HepG2 (cell line): ENCODE measurements around the gene PNN. TPM values are rescaled to one million over a fixed set of nuclear protein-coding genes. Genes with fewer than 3 reads are reported as not detected.

Experiments used
- BRF2 ChIP-seq: sonication (generic); formaldehyde crosslinking; IDR thresholded peaks from 2 replicates; pipeline ENCODE4 v1.8.1; 2022; ENCODE audit warnings: mild to moderate bottlenecking, missing genetic modification reagents
- ETV5 ChIP-seq: IDR thresholded peaks from 2 replicates; pipeline ENCODE4 v1.6.1; 2018; ENCODE audit warnings: missing biosample characterization, missing genetic modification reagents, inconsistent platforms, borderline replicate concordance
- FOSL1 ChIP-seq: sonication (generic); formaldehyde crosslinking; IDR thresholded peaks from 2 replicates; pipeline ENCODE4 v1.9.0; 2021; ENCODE audit warnings: missing genetic modification reagents, borderline replicate concordance
- FOXC1 ChIP-seq: sonication (generic); formaldehyde crosslinking; IDR thresholded peaks from 2 replicates; pipeline ENCODE4 v1.8.0; 2022; ENCODE audit warnings: mild to moderate bottlenecking, missing genetic modification reagents, borderline replicate concordance
- GABPB1 ChIP-seq: IDR thresholded peaks from 2 replicates; pipeline ENCODE4 v1.6.1; 2016; ENCODE audit warnings: mild to moderate bottlenecking, missing genetic modification reagents, moderate library complexity, missing compliant biosample characterization
- KAT2B ChIP-seq: fragments of 150-350 bp; IDR thresholded peaks from 2 replicates; pipeline ENCODE4 v1.6.1; 2014; ENCODE audit warnings: low read depth, low read length, borderline replicate concordance
- LBX2 ChIP-seq: sonication (generic); formaldehyde crosslinking; IDR thresholded peaks from 2 replicates; pipeline ENCODE4 v1.5.0; 2020; ENCODE audit warnings: missing genetic modification reagents, mild to moderate bottlenecking, borderline replicate concordance
- MATR3 ChIP-seq: sonication (generic); formaldehyde crosslinking; IDR thresholded peaks from 2 replicates; pipeline ENCODE4 v1.4.0; 2020; ENCODE audit warnings: missing genetic modification reagents
- PLSCR1 ChIP-seq: sonication (generic); formaldehyde crosslinking; IDR thresholded peaks from 2 replicates; pipeline ENCODE4 v1.5.0; 2020; ENCODE audit warnings: missing genetic modification reagents, mild to moderate bottlenecking, borderline replicate concordance
- POLR2AphosphoS5 ChIP-seq: IDR thresholded peaks from 2 replicates; pipeline ENCODE4 v1.6.1; 2012; ENCODE audit warnings: low read depth, low read length
- PPARG ChIP-seq: conservative IDR thresholded peaks from 2 replicates; pipeline ENCODE4 v1.6.1; 2016; ENCODE audit warnings: missing biosample characterization, missing genetic modification reagents
- RBM22 ChIP-seq: fragments of 200-400 bp; formaldehyde crosslinking; optimal IDR thresholded peaks from 2 replicates; pipeline ENCODE3; 2017; ENCODE audit warnings: mild to moderate bottlenecking, low read length, moderate library complexity
- RELA ChIP-seq: sonication (generic); formaldehyde crosslinking; IDR thresholded peaks from 2 replicates; pipeline ENCODE4 v1.4.0; 2020; ENCODE audit warnings: missing genetic modification reagents
- RXRA ChIP-seq: sonication (generic); formaldehyde crosslinking; IDR thresholded peaks from 2 replicates; pipeline ENCODE4 v1.5.1; 2020; ENCODE audit warnings: missing genetic modification reagents
- SIX1 ChIP-seq: sonication (generic); formaldehyde crosslinking; IDR thresholded peaks from 2 replicates; pipeline ENCODE4 v1.4.0; 2020; ENCODE audit warnings: missing genetic modification reagents, borderline replicate concordance
- STAT6 ChIP-seq: sonication (generic); formaldehyde crosslinking; IDR thresholded peaks from 2 replicates; pipeline ENCODE4 v1.4.0; 2020; ENCODE audit warnings: missing genetic modification reagents, mild to moderate bottlenecking, borderline replicate concordance
- ZNF275 ChIP-seq: sonication (generic); formaldehyde crosslinking; IDR thresholded peaks from 2 replicates; pipeline ENCODE4 v1.8.0; 2022; ENCODE audit warnings: missing genetic modification reagents, mild to moderate bottlenecking, inconsistent platforms, borderline replicate concordance
- ZNF333 ChIP-seq: sonication (generic); formaldehyde crosslinking; IDR thresholded peaks from 2 replicates; pipeline ENCODE4 v1.4.0; 2020; ENCODE audit warnings: mild to moderate bottlenecking, missing genetic modification reagents, borderline replicate concordance
- ZNF343 ChIP-seq: sonication (generic); formaldehyde crosslinking; IDR thresholded peaks from 2 replicates; pipeline ENCODE4 v1.4.0; 2020; ENCODE audit warnings: mild to moderate bottlenecking, missing genetic modification reagents
- ZNF496 ChIP-seq: sonication (generic); formaldehyde crosslinking; IDR thresholded peaks from 2 replicates; pipeline ENCODE4 v1.8.1; 2023; ENCODE audit warnings: mild to moderate bottlenecking, moderate library complexity, missing genetic modification reagents; ENCODE audit not compliant: insufficient replicate concordance
- polyA plus RNA-seq, 8 experiments: library from polyadenylated mRNA; depleted of rRNA in 3 of 8; stranded (reverse) in 7 of 8; unstranded in 1 of 8; fragments of >200 nt; fragmentation: Illumina TruSeq in 4 of 8; extraction: Trizol in 4 of 8; gene quantifications; 2 replicates each; pipeline versions ENCODE4 v1.2.1 to v1.2.3, GENCODE V29; 2011 to 2016; ENCODE audit warnings: low read depth in 4 of 8, missing spikeins in 1 of 8, mixed read lengths in 1 of 8; ENCODE audit not compliant: insufficient read depth in 1 of 8
- total RNA-seq, 5 experiments: library from RNA; depleted of rRNA; stranded (reverse); fragments of >200 nt; fragmentation: Illumina TruSeq; extraction: Trizol; gene quantifications; 2 replicates each; pipeline ENCODE4 v1.2.3, GENCODE V29; 2016; ENCODE audit warnings: low read depth in 1 of 5

PNN gene
- total and polyA plus RNA-seq, 2 of the 13 experiments (the other 11 are each of a cell fraction or from before 2014, with no cell fraction given) = 58.0 to 214 TPM

- TF ChIP-seq STAT6 (CRISPR knock-in tag) = no peak
- peak; percentile 26; the same call in 1 of the 2 replicates for TF ChIP-seq POLR2AphosphoS5
- TF ChIP-seq RELA (CRISPR knock-in tag) = no peak
- no peak for TF ChIP-seq FOSL1 (CRISPR knock-in tag)
- 0 out of 2 replicates have a peak, but pooled peaks have one; percentile 8 for TF ChIP-seq BRF2
- TF ChIP-seq PLSCR1 (CRISPR knock-in tag) = no peak
- TF ChIP-seq MATR3 = no peak
- TF ChIP-seq RBM22 = peak; percentile 71
- TF ChIP-seq LBX2 = 0 out of 2 replicates have a peak, but pooled peaks have one; percentile 74
- no peak for TF ChIP-seq KAT2B
- TF ChIP-seq SIX1 = no peak
- TF ChIP-seq ZNF333 (CRISPR knock-in tag) = peak; percentile 57; the same call in 1 of the 2 replicates
- TF ChIP-seq ZNF496 = no peak
- TF ChIP-seq GABPB1 (CRISPR knock-in tag) = no peak; the same call in 1 of the 2 replicates
- no peak for TF ChIP-seq ZNF275
- no peak for TF ChIP-seq ETV5
- no peak for TF ChIP-seq ZNF343
- no peak for TF ChIP-seq RXRA
- 0 out of 2 replicates have a peak, but pooled peaks have one; percentile 42 for TF ChIP-seq FOXC1 (CRISPR knock-in tag)
- no peak for TF ChIP-seq PPARG (CRISPR knock-in tag)
Observed at GRCh38 chr14:39177168-39177545, 2.1 kb downstream of the PNN start (continued).
